HG03108 (cell line): ENCODE measurements around the gene IPO13.

Experiments
- ATAC-seq: cut with Tn5 transposase; IDR thresholded peaks from one replicate; pipeline ENCODE4 v1.9.1; 2021; ENCODE audit warnings: moderate library complexity; ENCODE audit not compliant: unreplicated experiment

IPO13 gene, protein sequence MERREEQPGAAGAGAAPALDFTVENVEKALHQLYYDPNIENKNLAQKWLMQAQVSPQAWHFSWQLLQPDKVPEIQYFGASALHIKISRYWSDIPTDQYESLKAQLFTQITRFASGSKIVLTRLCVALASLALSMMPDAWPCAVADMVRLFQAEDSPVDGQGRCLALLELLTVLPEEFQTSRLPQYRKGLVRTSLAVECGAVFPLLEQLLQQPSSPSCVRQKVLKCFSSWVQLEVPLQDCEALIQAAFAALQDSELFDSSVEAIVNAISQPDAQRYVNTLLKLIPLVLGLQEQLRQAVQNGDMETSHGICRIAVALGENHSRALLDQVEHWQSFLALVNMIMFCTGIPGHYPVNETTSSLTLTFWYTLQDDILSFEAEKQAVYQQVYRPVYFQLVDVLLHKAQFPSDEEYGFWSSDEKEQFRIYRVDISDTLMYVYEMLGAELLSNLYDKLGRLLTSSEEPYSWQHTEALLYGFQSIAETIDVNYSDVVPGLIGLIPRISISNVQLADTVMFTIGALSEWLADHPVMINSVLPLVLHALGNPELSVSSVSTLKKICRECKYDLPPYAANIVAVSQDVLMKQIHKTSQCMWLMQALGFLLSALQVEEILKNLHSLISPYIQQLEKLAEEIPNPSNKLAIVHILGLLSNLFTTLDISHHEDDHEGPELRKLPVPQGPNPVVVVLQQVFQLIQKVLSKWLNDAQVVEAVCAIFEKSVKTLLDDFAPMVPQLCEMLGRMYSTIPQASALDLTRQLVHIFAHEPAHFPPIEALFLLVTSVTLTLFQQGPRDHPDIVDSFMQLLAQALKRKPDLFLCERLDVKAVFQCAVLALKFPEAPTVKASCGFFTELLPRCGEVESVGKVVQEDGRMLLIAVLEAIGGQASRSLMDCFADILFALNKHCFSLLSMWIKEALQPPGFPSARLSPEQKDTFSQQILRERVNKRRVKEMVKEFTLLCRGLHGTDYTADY

DNA sequence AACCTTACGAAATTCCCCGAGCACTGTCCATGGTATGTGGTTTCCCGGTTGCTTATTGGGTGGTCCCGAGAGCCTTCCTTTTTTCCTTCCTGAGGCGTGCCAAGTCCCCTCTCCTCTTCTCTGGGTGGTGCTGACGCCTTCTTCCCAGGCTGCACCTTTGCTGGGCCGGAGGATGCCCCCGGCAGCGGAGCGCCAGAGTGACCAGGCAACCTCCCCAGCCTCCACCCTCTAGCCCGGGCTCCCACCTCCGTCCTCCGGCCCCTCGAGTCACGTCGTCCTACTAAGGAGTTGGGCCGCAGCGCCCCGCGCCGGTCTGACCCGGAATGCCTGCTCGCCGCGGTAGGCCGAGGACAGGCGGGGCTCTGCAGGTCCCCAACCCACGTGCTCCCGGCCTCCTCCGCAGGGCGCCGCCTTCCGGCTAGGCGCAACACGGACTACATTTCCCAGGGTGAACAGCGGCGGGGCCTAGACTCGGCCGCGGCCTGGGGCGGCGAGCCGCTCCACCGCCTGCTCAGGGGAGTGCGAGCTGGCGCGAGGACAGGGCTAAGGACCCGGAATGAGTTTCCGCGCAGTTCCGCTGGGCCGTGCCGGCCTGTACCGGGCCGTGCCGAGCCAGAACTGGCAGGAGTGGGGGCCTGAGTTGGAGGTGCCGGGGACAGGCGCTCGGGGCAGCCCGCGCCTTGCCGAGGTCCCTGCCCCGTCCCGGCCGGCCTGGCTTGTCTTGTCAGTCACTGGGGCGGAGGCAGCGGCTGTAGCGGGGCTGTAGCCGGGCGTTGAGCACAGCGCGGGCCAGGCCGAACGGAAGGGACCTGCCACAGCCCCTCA lies at the start of gene IPO13:
Gene IPO13 (plus strand): TSS at position 715 of the 825 bp plus-strand sequence. CDS start 651 bp downstream, outside the sequence.
- peak; percentile 94 for ATAC-seq

DNA sequence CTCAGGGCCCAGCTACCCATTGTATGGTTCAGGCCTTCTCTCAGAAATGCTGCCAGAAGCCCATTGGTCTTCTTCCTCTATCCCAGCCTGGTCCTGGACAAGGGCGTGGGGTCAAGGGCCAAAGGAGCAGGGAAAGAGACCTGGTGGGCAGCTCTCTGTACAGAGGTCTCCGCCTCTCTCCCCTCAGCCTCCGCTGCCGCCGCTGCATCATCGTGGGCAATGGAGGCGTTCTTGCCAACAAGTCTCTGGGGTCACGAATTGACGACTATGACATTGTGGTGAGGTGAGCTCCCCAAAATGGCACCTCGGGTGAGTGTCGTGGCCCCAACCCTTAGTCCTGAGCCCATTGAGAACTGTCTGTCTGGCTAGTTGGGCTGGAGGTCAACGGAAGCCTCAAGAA lies 47.8 kb upstream of the IPO13 start:
- no peak for ATAC-seq

DNA sequence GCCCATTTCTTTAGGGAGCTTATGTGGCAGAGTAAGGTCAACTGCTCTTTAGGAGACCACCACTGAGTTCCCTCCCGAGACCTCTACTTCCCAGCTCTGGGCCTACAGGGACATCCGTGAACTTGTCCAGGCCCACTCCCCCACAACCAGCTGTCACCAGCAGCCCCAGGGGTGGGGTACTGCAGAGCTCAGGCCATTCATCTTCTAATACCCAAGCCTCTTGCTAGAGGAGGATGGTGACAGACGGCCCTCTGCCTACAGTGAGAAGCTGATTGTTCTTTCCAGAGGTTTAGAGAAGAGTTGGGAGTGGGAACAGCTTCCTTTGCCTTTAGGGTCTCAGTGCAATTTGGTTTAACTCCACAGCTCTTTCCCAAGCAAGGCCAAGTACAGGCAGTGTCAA lies 46.4 kb upstream of the IPO13 start:
- no peak for ATAC-seq

DNA sequence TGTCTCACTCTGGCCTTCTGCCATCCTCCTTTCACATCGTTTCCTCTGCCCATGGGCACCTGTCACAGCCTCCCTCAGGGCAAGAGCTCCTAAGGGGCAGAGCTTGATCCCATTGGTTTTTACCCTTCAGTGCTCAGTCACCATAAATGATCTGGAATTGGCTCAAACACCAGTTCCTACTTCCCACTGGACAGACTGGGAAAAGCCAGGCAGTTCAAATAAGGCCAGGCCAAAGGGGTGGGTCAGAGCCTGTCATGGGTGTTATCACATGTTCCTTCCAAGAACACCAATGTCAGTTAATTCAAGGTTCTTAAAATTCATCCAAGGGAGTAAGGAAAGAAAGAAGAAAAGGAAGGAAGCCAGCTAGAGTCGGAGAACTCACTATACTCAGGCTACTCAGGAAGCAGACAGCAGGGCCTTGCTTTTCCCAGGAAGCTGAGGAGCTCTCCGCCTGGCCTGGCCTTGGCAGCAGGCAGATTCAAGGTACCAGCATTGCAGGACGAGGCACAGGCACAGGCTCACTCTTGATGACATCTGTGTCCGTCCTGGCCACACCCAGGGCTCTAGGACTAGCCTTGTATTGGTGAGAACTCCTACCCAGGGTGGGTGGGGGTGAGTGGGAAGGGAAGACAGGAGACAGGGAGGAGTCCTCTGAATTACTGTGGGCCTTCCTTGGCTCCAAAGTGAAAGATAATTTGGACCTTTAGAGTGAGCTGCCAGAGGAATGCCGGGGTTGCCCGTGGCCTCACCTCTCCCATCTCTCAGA lies 45.4 kb upstream of the IPO13 start:
- no peak for ATAC-seq

DNA sequence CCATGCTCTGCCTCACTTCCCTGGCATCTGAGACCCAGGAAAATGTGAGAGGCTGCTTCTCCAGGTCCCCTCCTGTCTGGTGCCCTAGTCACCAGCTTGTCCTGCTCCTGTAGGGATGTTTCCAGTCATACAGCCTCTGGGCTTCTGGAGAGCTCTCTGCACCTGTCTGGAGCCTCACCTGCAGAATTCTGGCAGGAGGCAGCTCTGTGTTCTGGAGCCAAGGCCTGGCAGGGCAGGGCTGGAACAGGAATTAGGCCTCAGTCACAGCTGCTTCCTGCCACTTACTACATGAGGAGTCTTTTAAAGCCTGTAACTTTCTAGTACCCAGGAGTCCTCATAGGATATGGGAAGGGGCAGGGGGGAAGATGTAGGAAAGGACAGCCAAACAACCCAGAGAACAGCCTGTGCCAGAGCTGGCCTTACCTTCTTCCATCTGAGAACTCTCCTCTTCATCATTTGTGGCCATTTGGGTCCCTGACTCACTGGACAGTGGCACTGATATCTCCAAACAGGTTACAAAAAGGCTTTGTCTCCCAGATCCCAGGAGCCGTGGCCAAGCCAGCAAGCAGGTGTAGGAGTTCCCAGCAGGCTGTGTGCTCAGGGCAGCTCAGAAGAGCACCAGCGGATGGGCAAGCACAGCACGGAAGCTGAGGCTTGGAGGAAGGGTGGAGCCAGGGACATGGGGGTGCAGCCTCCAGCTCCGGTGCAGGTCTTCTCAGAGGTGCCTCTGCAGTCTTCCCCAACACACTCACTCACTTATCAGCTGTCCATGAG lies 44.5 kb upstream of the IPO13 start:
- ATAC-seq: no peak

DNA sequence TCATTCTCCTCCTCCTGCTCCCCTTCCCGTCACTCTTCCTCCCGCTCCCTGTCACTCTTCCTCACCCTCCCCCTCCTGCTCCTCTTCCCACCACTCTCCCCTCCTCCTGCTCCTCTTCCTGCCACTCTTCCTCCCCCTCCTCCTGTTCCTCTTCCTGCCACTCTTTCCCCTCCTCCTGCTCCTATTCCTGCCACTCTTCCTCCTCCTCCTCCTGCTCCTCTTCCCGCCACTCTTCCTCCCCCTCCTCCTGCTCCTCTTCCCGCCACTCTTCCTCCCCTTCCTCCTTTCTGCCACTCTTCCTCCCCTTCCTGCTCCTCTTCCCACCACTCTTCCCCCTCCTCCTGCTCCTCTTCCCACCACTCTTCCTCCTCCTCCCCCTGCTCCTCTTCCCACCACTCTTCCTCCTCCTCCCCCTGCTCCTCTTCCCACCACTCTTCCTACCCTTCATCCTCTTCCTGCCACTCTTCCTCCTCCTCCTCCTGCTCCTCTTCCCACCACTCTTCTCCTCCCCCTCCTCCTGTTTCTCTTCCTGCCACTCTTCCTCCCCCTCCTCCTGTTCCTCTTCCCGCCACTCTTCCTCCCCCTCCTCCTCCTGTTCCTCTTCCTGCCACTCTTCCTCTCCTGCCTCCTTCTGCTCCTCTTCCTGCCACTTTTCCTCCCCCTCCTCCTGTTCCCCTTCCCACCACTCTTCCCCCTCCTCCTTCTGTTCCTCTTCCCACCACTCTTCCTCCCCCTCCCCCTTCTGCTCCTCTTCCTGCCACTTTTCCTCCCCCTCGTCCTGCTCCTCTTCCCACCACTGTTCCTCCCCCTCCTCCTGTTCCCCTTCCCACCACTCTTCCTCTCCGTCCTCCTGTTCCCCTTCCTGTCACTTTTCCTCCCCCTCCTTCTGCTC lies 41.8 kb upstream of the IPO13 start:
- ATAC-seq: no peak

DNA sequence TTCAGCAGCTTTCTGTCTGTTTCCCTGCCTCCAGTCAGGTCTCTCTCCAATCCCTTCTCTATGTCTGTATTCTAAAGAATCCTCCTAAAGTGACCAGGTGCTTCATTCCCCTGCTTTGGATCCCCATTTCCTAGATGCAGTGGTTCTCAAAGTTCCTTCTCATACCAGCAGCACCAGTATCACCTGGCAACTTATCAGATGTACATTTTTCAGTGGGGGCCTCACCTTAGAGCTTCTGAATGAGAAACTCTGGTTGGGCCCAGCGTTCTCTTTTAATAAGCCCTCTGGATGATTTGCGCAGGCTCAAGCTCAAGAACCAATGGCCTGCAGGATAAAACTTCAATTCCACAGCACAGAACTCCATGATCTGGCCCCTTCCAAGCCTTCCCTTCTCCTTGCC lies 38.5 kb upstream of the IPO13 start:
- ATAC-seq: no peak

DNA sequence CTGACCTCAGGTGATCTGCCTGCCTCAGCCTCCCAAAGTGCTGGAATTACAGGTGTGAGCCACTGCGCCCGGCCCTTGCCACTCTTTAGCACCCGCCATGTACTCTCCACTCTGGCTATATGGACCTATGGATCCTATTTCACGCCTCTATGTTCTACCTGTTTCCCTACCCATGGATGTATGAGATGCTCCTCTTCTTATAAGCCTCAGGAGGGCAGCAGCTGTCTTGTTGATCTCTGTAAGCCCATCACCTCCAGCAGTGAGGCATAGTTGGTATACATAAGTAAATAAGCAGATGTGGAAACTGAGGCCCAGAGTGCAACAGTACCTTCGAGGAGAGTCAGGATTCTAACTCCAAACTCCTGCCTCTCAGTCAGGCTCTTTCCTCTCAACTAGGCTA lies 37.9 kb upstream of the IPO13 start:
- ATAC-seq: no peak

DNA sequence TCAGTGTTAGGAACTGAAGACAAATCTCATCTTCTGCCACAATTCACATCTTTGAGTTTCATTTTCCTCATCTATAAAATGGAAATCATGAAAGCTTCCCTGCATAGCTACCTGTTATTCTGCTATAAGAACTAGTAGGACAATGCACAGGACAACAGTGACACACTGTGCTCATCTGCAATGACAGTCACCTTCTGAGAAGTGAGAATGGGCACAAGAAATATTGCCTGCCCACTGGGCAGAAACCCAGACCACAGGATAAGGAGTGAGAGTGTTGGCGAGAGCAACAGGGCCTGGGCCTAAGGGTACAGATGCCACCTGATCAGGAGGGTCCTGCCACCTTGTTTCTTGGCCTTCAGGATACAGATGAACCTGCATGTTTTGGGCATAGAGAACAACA lies 36.4 kb upstream of the IPO13 start:
- ATAC-seq: no peak

DNA sequence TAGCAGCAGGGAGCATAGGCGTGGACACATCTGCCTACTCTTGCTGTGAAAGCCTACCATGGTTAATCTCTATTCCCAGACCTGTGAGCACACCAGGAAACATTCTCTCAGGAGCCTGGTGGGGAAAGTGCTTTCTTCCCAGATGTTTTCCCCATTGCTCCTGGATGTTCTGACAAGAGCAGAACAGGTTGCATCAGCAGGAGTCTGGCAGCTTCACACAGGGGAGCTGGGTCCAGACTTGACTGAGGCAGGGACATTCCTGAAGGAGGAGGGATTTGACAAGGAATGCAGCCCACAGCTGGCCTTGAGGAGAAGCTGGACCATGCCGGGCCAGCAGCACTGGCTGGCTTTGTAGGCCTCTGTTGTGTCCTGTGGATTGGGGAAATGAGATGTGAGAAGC lies 34.1 kb upstream of the IPO13 start:
- ATAC-seq: no peak

DNA sequence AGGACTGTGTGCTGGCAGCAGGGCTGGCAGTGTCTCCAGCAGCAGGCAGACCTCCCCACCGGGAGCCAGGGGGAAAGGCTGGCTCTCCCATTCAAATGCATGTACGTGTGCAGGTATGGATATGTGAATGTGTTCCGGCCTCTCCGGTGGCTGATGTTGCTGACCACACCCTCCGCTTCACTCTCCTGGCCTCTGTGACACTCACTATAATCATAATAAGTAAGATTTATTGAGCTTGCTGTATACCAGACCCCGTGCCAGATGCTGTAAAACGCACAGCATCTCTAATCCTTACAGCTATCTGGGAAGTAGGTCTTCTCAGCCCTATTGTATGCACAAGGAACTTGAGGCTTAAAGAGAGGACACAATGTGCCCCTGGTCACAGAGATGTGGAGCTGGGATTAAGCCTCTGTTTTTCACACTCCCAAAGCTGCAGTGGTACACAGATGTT lies 33.7 kb upstream of the IPO13 start:
- ATAC-seq: no peak

DNA sequence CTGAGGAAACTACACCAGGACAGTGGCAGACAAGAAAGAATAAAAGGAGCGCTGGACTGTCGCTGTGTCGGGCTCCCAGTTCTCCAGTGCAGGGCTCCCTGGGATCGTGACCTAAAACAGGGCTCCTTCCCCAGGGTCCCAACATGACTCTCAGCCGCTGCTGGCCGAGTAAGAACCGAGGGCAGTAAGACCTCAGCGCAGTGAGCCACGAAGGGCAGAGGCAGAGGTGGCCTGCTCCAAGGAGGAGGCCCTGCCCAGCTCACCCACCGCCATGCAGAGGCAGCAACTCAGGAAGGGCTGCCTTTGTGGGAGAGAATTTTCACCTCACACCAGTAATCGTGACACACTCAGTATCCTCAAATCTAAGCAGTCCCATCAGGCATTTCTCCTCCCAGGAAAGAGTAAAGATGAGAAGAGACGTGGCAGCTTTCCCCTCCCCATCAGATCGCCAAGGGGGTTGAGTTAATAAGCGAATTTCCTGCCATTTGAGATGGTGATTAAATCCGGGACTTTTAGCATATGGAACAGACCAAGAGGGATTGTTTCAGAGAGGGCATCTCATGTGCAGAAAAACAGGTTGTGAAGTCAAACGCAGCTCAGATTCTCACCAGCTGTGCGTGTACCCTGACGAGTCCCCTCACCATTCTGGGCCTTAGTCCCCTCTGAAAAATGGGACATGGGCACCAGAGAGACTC lies 32.9 kb upstream of the IPO13 start:
- ATAC-seq: no peak

DNA sequence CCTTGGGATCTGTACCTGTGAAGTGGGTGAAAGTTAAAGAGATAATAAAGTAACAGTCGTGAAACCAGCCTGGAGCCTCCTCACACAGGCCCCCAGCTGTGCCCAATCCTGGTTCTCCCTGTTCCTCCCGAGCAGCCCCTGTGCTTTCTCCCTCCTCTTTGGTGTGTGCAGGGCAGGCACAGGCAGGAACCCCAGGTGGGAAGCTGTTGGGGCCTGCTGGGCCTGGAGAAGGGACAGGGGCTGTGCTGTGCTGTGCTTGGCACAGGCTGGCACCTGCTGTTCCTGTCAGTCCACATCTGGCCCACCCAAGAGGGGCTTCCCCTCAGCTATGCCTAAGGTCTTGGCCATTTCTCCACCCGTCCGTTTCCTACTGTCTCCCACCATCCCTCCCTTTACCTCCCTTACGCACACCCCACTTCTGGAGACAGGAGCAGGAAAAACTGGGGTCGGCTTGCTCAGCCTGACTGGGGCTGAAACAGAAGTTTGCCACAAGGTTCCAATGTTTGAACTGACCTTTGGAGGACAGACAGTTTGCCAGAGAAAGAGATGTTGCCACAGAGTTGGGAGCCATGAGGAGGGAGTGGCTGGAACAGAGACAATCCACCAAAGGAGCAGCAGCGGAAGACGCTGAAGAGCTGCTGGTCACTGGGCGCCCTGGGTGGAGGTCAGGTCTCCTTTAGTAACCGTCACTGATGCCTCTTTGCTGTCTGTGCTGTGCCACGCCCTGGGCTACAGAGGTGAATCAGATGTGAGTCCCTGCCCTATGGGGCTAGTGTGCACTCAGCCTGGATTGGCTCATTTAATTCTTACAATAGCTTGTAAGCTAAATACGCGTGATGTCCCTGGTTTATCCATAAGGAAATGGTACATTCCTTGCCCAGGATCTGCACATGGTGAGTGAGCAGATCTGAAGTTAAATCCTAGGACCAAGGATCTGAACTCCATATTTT lies 31.9 kb upstream of the IPO13 start:
- no peak for ATAC-seq

DNA sequence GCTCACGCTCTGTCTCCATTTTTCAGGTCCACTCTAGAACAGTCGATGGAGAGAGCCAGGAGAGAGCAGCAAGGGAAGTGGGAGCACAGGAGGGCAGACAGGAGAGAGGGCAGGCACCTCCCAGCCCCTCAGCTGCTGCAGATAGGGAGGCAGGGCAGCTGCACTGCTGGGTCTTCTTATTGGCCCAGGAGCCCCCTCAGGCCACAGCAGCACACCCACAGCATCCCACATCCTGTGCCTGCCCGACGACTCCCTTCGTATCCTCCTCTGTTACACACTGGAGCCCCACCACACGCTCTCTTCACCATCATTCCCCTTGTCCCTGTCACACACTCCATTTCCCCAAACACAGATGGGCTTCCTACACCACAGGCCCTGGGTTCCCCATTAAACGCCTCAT lies 26.8 kb upstream of the IPO13 start:
- ATAC-seq: no peak

DNA sequence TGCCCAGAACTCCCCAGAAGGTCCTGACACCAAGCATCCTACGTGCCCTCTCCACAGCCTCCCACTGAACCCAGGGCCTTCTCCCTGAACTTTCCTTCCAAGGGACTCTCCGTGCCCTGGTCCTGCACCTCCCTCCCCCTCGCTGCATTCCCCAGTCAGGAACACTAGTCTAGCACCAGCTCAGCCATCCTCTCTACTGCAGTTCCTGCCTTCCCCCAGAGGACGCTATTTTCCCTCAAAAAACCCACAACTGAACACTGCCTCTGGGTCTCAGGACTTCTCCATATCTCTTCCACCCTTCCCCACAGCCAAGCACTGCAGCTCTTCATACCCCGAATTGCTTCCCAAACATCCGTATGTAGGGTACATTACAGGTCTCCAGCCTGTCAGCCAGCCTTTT lies 25.7 kb upstream of the IPO13 start:
- no peak for ATAC-seq

DNA sequence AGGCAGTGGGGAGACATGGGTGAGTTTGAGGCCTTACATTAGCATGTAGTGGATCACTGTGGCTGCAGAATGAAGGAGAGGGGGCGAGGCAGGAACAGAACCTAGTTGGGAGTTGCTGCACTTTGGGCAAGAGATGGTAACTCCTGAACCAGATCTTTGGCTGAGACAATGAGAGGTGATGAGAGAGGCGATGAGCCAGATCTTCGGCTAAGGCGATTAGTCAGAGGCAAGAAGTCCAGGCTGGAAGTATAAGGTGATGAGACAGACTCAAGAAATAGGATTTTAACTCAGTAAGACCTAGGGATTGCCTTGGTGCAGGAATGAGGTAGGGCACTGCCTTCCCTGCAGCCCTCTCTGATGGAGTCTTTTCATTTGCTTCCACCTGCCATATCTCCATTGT lies 22.2 kb upstream of the IPO13 start:
- no peak for ATAC-seq

DNA sequence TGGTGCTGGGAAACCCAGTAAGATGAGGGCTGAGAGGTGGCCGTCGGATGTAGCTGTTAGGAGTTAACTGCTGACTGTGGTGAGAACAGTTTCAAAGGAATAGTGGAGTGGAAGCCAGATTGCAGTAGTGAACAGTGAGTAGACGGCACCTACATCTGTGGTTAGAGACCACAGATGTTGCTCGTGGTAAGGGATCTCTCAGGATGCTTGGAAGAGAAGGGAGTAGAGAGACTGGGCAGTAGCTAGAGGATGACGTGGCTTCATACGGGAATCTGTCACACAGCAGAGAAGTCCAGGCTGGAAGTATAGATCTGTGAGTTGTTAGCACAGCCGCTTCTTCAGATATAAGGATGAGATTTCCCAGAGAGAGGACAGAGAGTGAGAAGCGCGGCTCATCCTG lies 20.9 kb upstream of the IPO13 start:
- ATAC-seq: no peak
